Measurements from ENCODE around the gene DIP2C.

DNA sequence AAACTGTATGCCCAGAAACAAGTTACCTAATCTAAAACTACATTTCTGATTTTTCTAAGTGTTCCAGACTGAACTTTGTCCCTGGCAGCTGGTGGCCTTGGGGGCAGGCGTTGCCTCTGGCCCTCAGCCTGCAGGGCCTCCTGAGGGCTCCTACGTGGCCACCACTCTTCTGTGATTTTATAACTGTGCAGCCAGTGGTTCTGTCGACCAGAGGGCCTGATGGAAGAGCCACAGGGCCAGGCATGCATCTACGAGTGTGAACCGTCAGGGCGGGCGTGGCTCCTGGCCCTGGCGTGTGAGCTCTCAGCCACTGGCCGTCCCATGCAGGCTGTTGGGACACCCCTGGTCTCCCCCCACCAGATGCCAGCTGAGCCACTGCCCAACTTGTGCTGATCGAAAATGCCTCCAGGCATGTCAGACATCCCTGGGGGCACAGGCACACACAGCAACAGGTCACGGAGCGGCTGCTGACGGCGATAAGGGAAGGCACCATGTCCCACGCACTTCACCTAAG lies 380.8 kb downstream of the DIP2C start:
- TF ChIP-seq, protein P1, sequence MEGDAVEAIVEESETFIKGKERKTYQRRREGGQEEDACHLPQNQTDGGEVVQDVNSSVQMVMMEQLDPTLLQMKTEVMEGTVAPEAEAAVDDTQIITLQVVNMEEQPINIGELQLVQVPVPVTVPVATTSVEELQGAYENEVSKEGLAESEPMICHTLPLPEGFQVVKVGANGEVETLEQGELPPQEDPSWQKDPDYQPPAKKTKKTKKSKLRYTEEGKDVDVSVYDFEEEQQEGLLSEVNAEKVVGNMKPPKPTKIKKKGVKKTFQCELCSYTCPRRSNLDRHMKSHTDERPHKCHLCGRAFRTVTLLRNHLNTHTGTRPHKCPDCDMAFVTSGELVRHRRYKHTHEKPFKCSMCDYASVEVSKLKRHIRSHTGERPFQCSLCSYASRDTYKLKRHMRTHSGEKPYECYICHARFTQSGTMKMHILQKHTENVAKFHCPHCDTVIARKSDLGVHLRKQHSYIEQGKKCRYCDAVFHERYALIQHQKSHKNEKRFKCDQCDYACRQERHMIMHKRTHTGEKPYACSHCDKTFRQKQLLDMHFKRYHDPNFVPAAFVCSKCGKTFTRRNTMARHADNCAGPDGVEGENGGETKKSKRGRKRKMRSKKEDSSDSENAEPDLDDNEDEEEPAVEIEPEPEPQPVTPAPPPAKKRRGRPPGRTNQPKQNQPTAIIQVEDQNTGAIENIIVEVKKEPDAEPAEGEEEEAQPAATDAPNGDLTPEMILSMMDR (IDR thresholded peaks at IDR 0.05), result no peak
- no peak for TF ChIP-seq POLR2AphosphoS5 (IDR thresholded peaks at IDR 0.05)
